ENCODE results near the gene GPHA2.

The GPHA2 gene

GRCh38 chr11:64892411-64892831 is 43.3 kb downstream of the GPHA2 start:
- no peak for TF ChIP-seq CTCF (IDR thresholded peaks at IDR 0.05)

- TF ChIP-seq CTCF (IDR thresholded peaks at IDR 0.05) = no peak
These were observed 43.8 kb downstream of the GPHA2 start for GRCh38 chr11:64891880-64892279.

GRCh38 chr11:64891215-64891848 is 44.4 kb downstream of the GPHA2 start:
- TF ChIP-seq CTCF (IDR thresholded peaks at IDR 0.05) = no peak

GRCh38 chr11:64890522-64890939 is 45.2 kb downstream of the GPHA2 start:
- no peak for TF ChIP-seq CTCF (IDR thresholded peaks at IDR 0.05)

- no peak for TF ChIP-seq CTCF (IDR thresholded peaks at IDR 0.05)
These were observed 46.8 kb downstream of the GPHA2 start for GRCh38 chr11:64888729-64889511.

GRCh38 chr11:64888406-64888728 is 47.3 kb downstream of the GPHA2 start:
- TF ChIP-seq CTCF (IDR thresholded peaks at IDR 0.05) = no peak

GRCh38 chr11:64887757-64888405 is 47.8 kb downstream of the GPHA2 start:
- TF ChIP-seq CTCF (IDR thresholded peaks at IDR 0.05) = peak; percentile 97

Measured in LNCAP (cell line).